Measurements from ENCODE around the gene TPD52L2.

Gene TPD52L2

DNA sequence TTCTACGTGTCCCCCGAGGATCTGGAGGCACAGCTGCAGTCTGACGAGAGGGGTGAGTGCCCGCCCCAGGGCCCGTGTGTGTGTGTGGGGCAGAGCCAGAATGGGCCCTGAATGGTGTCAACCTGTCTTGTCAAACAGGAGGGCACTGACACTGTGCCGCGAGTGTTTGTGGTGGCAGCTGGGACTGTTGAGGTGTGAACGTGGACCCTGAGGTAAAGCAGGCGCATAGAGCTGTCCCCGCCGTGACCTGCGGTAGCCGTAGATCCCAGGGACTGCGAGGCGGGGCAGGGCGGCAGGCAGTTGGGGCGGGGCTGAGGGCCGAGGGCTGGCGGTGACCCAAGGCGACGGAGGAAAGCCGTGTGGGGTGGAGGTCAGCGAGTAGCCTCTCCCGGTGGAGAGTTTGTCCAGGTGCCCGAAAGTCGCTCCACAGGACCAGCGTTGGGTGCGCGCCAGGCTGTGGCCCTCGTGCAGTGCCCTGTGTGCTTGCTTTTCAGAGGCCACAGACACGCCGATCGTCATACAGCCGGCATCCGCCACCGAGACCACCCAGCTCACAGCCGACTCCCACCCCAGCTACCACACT is 66.0 kb downstream of the TPD52L2 start:
- DNase-seq (ENCODE audit: low spot score) (no peak), FAIRE-seq (no peak)

DNA sequence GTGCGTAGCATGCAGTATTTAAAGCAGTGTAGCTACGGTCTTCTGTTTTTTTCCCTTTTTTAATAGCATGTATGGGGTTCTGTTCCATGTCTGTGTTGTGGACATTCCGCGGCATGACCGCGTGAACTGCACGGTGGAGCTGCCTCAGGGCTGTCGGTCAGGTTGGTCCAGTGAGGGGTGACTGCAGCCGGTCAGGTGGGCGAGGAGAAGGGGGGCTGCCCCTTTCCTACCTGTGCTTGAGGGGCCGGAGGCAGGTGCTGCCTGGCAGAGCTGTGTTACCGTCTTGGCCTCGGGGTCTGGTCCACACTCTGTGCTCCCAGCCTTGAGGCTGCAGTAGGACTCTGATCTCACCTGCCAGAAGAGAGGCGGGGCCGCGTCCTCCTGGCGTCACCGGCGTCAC is 66.7 kb downstream of the TPD52L2 start:
- DNase-seq (ENCODE audit: low spot score) (no peak), FAIRE-seq (no peak)

- DNase-seq (ENCODE audit: low spot score), result no peak
- no peak for FAIRE-seq
Measured at GRCh38 chr20:63932606-63933160, 67.6 kb downstream of the TPD52L2 start.

DNA sequence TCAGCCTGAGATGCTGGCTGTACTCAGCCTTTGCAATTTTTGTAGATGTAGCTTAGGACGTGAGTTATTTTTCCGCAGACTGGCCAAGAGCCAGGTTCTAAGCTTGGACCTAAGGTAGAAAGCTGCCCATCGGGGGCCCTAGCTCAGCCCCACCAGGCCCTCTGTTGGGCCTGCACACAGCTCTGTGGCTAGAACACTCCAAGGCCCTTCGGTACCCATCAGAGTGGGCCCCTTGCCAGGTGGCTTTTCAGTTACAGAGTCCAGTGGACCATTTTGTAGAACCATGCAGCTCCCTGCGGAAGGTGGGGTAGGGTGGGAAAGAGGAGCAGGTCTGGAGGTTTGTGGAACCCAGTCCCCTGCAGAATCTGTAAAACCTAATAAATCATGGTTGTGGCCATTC is 68.6 kb downstream of the TPD52L2 start:
- FAIRE-seq (no peak), DNase-seq (ENCODE audit: low spot score) (no peak)

GRCh38 chr20:63934271-63935068 is 69.4 kb downstream of the TPD52L2 start:
- FAIRE-seq (no peak), DNase-seq (ENCODE audit: low spot score) (no peak)

GRCh38 chr20:63935447-63935846 is 70.4 kb downstream of the TPD52L2 start:
- DNase-seq (ENCODE audit: low spot score) (no peak), FAIRE-seq (no peak)

- FAIRE-seq, result no peak
- no peak for DNase-seq (ENCODE audit: low spot score)
Measured at GRCh38 chr20:63937596-63937995, 72.5 kb downstream of the TPD52L2 start.

DNA sequence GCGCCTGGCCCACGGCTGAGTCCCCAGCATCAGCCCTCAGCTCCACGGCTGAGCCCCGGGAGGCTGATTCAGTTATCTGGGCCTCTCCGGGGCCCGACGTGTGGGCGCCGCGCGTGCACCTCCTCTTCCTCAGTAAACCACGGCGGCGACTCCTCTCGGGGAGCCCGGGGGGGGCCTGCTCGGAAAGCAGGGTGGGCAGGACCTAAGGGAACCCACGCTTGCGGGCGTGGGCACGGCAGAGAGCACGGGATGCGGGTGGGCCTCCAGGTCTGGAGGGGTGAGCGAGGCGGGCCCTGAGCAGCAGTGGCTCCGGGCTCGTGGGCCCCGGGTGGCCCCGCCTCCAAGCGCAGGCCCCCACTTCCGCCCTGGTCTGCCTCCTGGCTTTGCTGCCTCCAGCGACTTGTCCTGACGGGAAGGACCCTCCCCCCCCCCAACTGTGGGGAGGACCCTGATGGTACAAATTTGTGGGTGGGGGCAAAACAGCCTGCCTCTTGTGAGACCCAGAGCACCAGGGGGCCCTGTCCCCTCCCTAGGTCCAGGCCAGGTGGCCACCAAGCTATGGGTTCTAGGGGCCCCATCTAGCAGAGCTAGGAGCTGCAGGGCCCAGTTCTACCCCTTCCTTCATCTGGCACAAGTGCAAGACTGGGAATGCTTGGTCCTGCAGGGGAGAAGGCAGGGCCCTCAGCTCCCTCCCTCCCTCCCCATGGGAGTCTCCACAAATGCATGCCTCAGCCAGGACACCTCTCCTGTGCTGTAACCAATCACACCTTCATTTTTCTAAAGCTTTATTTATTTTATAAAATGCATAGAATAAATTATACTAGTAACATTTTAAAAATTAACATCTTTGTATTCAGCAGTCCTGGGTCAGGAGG is 74.2 kb downstream of the TPD52L2 start:
- DNase-seq (ENCODE audit: low spot score) (no peak), FAIRE-seq (no peak)

DNA sequence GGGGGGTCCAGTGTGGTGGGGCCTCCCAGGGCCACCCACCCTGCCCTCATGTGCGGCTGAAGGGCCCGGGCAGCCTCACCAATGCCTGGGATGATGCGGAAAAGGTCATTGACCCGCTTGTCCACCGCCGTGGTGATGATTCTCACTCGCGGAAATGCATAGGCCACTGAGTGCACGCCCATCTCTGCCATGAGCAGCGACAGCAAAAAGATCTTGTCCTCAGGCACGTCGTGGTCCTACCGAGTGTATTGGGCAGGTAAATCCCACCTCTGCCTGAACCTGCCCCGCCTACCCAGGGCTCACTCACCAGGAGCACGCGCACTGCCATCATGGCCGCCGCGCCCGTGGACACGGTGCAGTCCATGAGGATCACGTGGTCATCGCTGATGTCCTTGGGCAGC is 75.0 kb downstream of the TPD52L2 start:
- DNase-seq (ENCODE audit: low spot score), result no peak
- no peak for FAIRE-seq

GRCh38 chr20:63940472-63941266 is 75.6 kb downstream of the TPD52L2 start:
- FAIRE-seq (no peak), DNase-seq (ENCODE audit: low spot score) (no peak)
